Measurements from ENCODE around the gene KCNJ2. TPM values are rescaled to one million over a fixed set of nuclear protein-coding genes. Genes with fewer than 3 reads are reported as not detected.

Gene KCNJ2
- polyA plus RNA-seq, 1 donor from 2014 or later, result 2.3 TPM

GRCh38 chr17:70134777-70135176, 34.6 kb upstream of the KCNJ2 start:
- no peaks in the 10 kb centered on the region for H3F3A ChIP-seq (ENCODE audit: insufficient read depth, low read length, poor library complexity, severe bottlenecking)
- H3K4me3 ChIP-seq (ENCODE audit: low read length), result no peak overlapping the region
- H3K9ac ChIP-seq (ENCODE audit: low read length), result no peak overlapping the region
- no peaks in the 10 kb centered on the region for H3K36me3 ChIP-seq (ENCODE audit: insufficient read depth, low read length)
- H3K79me2 ChIP-seq (replicated peaks; ENCODE audit: insufficient read depth, low read length), result no peaks in the 10 kb centered on the region
- no peak overlapping the region for H3K4me2 ChIP-seq (ENCODE audit: low read length)
- no peaks in the 10 kb centered on the region for H3K9me3 ChIP-seq (ENCODE audit: low read length)
- no peaks in the 10 kb centered on the region for H3K9me2 ChIP-seq (ENCODE audit: insufficient read depth, low read length)
- TF ChIP-seq POLR2AphosphoS5 (IDR thresholded peaks at IDR 0.05) (no peak), MXI1 (conservative IDR thresholded peaks at IDR 0.05; ENCODE audit: poor library complexity, severe bottlenecking) (no peak), TAF1 (IDR thresholded peaks at IDR 0.05; ENCODE audit: low read depth) (no peak), EP300 (conservative IDR thresholded peaks at IDR 0.05; ENCODE audit: poor library complexity, severe bottlenecking) (no peak), EZH2 (IDR thresholded peaks at IDR 0.05; ENCODE audit: borderline replicate concordance, insufficient read depth, low read length, poor library complexity, severe bottlenecking) (no peak), REST (IDR thresholded peaks at IDR 0.05; ENCODE audit: borderline replicate concordance) (no peak)
- no peak overlapping the region for H2AFZ ChIP-seq (ENCODE audit: low read depth, low read length)
- no peaks in the 10 kb centered on the region for H3K27me3 ChIP-seq (ENCODE audit: insufficient read depth, low read depth, low read length)
- H4K20me1 ChIP-seq (ENCODE audit: insufficient read depth), result no peaks in the 10 kb centered on the region
- no peak overlapping the region for H3K27ac ChIP-seq (ENCODE audit: low read length)

DNA sequence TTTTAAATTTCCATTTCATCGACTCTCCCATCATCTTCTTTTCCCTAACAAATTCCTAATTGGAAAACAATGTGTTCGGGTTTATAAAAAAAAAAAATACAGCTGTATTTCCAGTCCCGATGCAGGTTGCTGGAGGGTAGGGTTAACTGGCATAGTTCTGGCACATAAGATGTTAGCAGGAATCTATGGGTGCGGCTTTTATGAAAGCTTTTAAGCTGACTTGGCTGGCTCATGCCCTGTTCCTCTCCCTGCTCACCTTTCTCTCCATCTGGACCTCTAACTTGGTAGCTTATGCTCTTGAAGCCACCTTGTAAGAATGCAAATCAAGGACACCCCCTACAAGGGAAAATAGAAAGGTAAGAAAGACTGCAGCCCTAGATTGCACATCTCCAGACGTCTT, 33.2 kb upstream of the KCNJ2 start:
- Histone ChIP-seq H3K4me3 (ENCODE audit: low read length) (no peak overlapping the region), H3K27me3 (ENCODE audit: insufficient read depth, low read depth, low read length) (no peaks in the 10 kb centered on the region), H3K9ac (ENCODE audit: low read length) (no peak overlapping the region), H4K20me1 (ENCODE audit: insufficient read depth) (no peaks in the 10 kb centered on the region), H2AFZ (ENCODE audit: low read depth, low read length) (no peak overlapping the region), H3K27ac (ENCODE audit: low read length) (no peak overlapping the region), H3K36me3 (ENCODE audit: insufficient read depth, low read length) (no peaks in the 10 kb centered on the region), H3K79me2 (replicated peaks; ENCODE audit: insufficient read depth, low read length) (no peaks in the 10 kb centered on the region), H3F3A (ENCODE audit: insufficient read depth, low read length, poor library complexity, severe bottlenecking) (no peaks in the 10 kb centered on the region), H3K4me2 (ENCODE audit: low read length) (no peak overlapping the region), H3K9me2 (ENCODE audit: insufficient read depth, low read length) (no peaks in the 10 kb centered on the region), H3K9me3 (ENCODE audit: low read length) (no peaks in the 10 kb centered on the region)
- TF ChIP-seq MXI1 (conservative IDR thresholded peaks at IDR 0.05; ENCODE audit: poor library complexity, severe bottlenecking) (no peak), POLR2AphosphoS5 (IDR thresholded peaks at IDR 0.05) (no peak), RAD21 (conservative IDR thresholded peaks at IDR 0.05) (no peak), EP300 (conservative IDR thresholded peaks at IDR 0.05; ENCODE audit: poor library complexity, severe bottlenecking) (no peak)
- TF ChIP-seq, protein P1, sequence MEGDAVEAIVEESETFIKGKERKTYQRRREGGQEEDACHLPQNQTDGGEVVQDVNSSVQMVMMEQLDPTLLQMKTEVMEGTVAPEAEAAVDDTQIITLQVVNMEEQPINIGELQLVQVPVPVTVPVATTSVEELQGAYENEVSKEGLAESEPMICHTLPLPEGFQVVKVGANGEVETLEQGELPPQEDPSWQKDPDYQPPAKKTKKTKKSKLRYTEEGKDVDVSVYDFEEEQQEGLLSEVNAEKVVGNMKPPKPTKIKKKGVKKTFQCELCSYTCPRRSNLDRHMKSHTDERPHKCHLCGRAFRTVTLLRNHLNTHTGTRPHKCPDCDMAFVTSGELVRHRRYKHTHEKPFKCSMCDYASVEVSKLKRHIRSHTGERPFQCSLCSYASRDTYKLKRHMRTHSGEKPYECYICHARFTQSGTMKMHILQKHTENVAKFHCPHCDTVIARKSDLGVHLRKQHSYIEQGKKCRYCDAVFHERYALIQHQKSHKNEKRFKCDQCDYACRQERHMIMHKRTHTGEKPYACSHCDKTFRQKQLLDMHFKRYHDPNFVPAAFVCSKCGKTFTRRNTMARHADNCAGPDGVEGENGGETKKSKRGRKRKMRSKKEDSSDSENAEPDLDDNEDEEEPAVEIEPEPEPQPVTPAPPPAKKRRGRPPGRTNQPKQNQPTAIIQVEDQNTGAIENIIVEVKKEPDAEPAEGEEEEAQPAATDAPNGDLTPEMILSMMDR (IDR thresholded peaks at IDR 0.05; ENCODE audit: poor library complexity, severe bottlenecking), result no peak
